Measurements from ENCODE around the gene TUBB4B. TPM values are rescaled to one million over a fixed set of nuclear protein-coding genes. Genes with fewer than 3 reads are reported as not detected.

The TUBB4B gene
- total RNA-seq, 1 donor from 2014 or later = 357 TPM

GRCh38 chr9:137230705-137231371, 10.2 kb upstream of the TUBB4B start, which contains the start of gene SLC34A3:
TSS of gene SLC34A3 (plus strand) at chr9:137230901. CDS start at chr9:137231703, 802 bp downstream.
- no peak for DNase-seq (ENCODE audit: low spot score)
- no peaks in the 10 kb centered on the region for H3K9me3 Mint-ChIP-seq
- no peak within 1 kb of the TSS for H3K27ac Mint-ChIP-seq
- intact Hi-C loops (cut with micrococcal nuclease) = no loop called here
- H3K27me3 Mint-ChIP-seq (ENCODE audit: low read depth) = peaks cover 3% of the 10 kb centered on the region
- peaks cover 2% of the 10 kb centered on the region for H3K4me1 Mint-ChIP-seq (ENCODE audit: low read depth)
- H3K36me3 Mint-ChIP-seq (ENCODE audit: low read depth) = no peaks in the 10 kb centered on the region
- H3K4me3 Mint-ChIP-seq (ENCODE audit: low read depth) = no peak within 1 kb of the TSS

DNA sequence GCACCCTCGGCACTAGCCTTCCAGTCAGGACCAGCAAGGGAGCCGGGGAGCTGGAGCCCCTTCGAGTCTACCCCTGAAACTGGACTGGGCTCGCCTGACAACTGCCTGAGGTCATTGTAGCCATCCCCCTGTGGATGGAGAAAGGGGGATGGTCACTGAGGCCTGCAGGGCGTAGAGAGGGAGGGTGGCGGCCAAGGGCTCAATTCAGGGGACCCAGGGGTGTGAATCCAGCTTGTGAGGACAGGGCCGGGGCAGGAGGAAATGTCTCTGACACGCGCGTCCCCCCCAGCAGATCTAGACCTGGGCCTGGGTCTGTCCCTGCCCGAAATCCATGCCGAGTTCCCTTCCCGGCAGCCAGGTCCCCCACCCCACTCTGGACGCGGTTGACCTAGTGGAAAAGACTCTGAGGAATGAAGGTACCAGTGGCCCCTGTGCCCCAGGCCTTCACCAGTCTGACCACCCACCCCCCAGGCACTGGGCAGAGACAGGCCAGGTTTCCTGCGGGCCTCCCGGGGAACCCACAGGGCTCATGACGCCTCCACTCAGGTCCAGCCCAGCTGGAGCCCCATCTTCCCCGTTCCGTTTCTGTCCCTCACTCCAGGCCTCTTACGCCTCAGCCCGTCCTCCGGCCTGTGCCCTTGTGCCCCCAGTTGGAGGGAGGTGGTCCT, 9.6 kb upstream of the TUBB4B start:
- Mint-ChIP-seq H3K36me3 (ENCODE audit: low read depth) (no peaks in the 10 kb centered on the region), H3K9me3 (no peaks in the 10 kb centered on the region), H3K27ac (no peak overlapping the region), H3K27me3 (ENCODE audit: low read depth) (peaks cover 3% of the 10 kb centered on the region), H3K4me1 (ENCODE audit: low read depth) (peaks cover 2% of the 10 kb centered on the region), H3K4me3 (ENCODE audit: low read depth) (no peak overlapping the region)
- intact Hi-C loops (cut with micrococcal nuclease) = no loop called here
- DNase-seq (ENCODE audit: low spot score) = no peak

- peaks cover 2% of the 10 kb centered on the region for H3K4me1 Mint-ChIP-seq (ENCODE audit: low read depth)
- no peaks in the 10 kb centered on the region for H3K9me3 Mint-ChIP-seq
- DNase-seq (ENCODE audit: low spot score) = no peak
- intact Hi-C loops (cut with micrococcal nuclease) = no loop called here
- H3K36me3 Mint-ChIP-seq (ENCODE audit: low read depth) = no peaks in the 10 kb centered on the region
- no peak overlapping the region for H3K4me3 Mint-ChIP-seq (ENCODE audit: low read depth)
- H3K27ac Mint-ChIP-seq = no peak overlapping the region
- peaks cover 3% of the 10 kb centered on the region for H3K27me3 Mint-ChIP-seq (ENCODE audit: low read depth)
These were observed 9.0 kb upstream of the TUBB4B start for GRCh38 chr9:137232101-137232500.

GRCh38 chr9:137232510-137232909, 8.6 kb upstream of the TUBB4B start:
- no peak for DNase-seq (ENCODE audit: low spot score)
- Mint-ChIP-seq H3K36me3 (ENCODE audit: low read depth) (no peaks in the 10 kb centered on the region), H3K9me3 (no peaks in the 10 kb centered on the region), H3K4me1 (ENCODE audit: low read depth) (peaks cover 2% of the 10 kb centered on the region), H3K27ac (no peak overlapping the region), H3K27me3 (ENCODE audit: low read depth) (peaks cover 3% of the 10 kb centered on the region), H3K4me3 (ENCODE audit: low read depth) (no peak overlapping the region)
- intact Hi-C loops (cut with micrococcal nuclease) = no loop called here

- no peaks in the 10 kb centered on the region for H3K36me3 Mint-ChIP-seq (ENCODE audit: low read depth)
- intact Hi-C loops (cut with micrococcal nuclease) = no loop called here
- no peak overlapping the region for H3K4me3 Mint-ChIP-seq (ENCODE audit: low read depth)
- H3K27ac Mint-ChIP-seq = no peak overlapping the region
- H3K4me1 Mint-ChIP-seq (ENCODE audit: low read depth) = no peaks in the 10 kb centered on the region
- no peak for DNase-seq (ENCODE audit: low spot score)
- no peaks in the 10 kb centered on the region for H3K9me3 Mint-ChIP-seq
- peaks cover 3% of the 10 kb centered on the region for H3K27me3 Mint-ChIP-seq (ENCODE audit: low read depth)
These were observed 7.7 kb upstream of the TUBB4B start for GRCh38 chr9:137233143-137233980.

DNA sequence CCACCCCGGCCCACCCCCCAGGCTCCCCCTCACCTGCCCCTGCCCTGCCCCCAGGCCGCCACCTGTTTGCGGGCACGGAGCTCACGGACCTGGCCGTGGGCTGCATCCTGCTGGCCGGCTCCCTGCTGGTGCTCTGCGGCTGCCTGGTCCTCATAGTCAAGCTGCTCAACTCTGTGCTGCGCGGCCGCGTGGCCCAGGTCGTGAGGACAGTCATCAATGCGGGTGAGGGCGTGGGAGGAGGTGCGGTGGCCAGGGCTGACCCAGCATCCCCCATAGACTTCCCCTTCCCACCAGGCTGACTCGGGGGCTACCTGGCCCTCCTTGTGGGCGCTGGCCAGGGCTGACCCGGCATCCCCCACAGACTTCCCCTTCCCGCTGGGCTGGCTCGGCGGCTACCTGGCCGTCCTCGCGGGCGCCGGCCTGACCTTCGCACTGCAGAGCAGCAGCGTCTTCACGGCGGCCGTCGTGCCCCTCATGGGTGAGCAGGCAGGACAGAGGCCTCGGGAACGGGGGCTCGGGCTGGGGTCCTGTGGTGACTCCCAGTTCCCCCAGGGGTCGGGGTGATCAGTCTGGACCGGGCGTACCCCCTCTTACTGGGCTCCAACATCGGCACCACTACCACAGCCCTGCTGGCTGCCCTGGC, 6.9 kb upstream of the TUBB4B start:
- H3K4me3 Mint-ChIP-seq (ENCODE audit: low read depth) = no peak overlapping the region
- no peaks in the 10 kb centered on the region for H3K36me3 Mint-ChIP-seq (ENCODE audit: low read depth)
- H3K4me1 Mint-ChIP-seq (ENCODE audit: low read depth) = peaks cover 4% of the 10 kb centered on the region
- no peak overlapping the region for H3K27ac Mint-ChIP-seq
- DNase-seq (ENCODE audit: low spot score) = no peak
- no peaks in the 10 kb centered on the region for H3K9me3 Mint-ChIP-seq
- intact Hi-C loops (cut with micrococcal nuclease) = no loop called here
- H3K27me3 Mint-ChIP-seq (ENCODE audit: low read depth) = peaks cover 3% of the 10 kb centered on the region

DNA sequence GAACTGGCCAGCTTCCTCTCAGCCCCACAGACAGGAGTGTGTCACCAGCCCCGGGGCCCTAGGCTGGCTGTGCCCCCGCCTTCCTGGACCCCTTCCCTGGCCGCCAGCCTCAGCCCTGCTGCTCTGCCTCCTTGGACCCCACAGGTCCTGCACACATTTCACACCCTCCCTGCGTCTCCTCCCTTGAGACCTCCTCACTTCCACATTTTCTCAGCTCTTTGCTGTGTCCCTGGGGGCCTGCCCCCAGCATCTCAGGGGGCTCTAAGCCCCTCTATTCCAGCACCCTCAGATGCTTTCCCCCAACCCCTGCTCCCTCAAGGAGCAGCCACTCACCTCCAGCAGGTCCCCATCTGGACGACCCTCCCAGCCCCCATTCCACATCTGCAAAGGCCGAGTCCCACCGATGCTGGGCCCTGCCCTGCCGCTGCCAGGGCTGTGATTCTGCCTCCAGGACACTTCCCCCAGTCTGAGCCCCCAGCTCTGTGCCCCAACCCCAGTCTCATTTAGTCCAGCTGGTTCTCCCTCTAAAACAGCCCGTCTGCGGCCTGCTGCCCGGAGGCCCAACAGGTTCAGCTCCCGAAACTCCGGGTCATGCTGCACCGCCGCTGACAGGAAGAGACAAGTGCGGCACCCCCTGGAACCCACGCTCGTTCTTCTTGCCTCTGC, 6.2 kb upstream of the TUBB4B start:
- no peak overlapping the region for H3K4me3 Mint-ChIP-seq (ENCODE audit: low read depth)
- DNase-seq (ENCODE audit: low spot score) = no peak
- intact Hi-C loops (cut with micrococcal nuclease) = loop anchor here (5.0 kb wide), 3 partner anchors 48 to 188 kb away; partner anchors contain the start of genes ANAPC2, MAN1B1, NPDC1 and SSNA1
- no peaks in the 10 kb centered on the region for H3K36me3 Mint-ChIP-seq (ENCODE audit: low read depth)
- peaks cover 4% of the 10 kb centered on the region for H3K4me1 Mint-ChIP-seq (ENCODE audit: low read depth)
- H3K27ac Mint-ChIP-seq = no peak overlapping the region
- H3K27me3 Mint-ChIP-seq (ENCODE audit: low read depth) = peaks cover 3% of the 10 kb centered on the region
- no peaks in the 10 kb centered on the region for H3K9me3 Mint-ChIP-seq

DNA sequence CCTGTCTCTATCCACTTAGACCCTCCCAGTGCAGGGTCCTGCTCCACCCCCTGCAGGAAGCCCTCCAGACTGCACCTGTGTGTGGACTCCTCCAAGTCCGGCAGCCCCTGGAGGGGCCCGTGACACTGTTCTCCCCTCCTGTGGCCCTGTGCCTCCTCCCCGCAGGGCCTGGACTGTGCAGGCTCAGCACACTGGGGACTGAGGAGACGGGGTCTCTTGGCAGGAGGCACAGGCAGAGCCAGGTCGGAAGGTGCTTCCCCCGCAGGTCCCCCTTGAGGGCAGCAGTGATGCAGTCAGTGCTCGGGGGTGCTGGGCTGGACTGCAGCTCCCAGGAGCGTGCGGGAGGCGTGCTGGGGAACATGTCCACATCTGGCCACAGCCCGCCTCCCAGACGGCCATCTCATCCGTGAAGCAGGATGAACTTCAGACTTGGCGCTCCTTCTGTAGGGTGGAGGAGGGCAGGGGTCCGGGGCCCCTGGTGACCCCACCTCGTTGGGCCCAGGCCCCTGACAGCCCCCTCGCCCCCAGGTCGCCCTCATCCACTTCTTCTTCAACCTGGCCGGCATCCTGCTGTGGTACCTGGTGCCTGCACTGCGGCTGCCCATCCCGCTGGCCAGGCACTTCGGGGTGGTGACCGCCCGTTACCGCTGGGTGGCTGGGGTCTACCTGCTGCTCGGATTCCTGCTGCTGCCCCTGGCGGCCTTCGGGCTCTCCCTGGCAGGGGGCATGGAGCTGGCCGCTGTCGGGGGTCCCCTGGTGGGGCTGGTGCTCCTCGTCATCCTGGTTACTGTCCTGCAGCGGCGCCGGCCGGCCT, 5.5 kb upstream of the TUBB4B start:
- intact Hi-C loops (cut with micrococcal nuclease) = loop anchor here (5.0 kb wide), 3 partner anchors 48 to 188 kb away; partner anchors contain the start of genes ANAPC2, MAN1B1, NPDC1 and SSNA1
- Mint-ChIP-seq H3K4me3 (ENCODE audit: low read depth) (no peak overlapping the region), H3K27ac (no peak overlapping the region), H3K4me1 (ENCODE audit: low read depth) (peaks cover 4% of the 10 kb centered on the region), H3K9me3 (no peaks in the 10 kb centered on the region), H3K27me3 (ENCODE audit: low read depth) (peaks cover 3% of the 10 kb centered on the region), H3K36me3 (ENCODE audit: low read depth) (no peaks in the 10 kb centered on the region)
- DNase-seq (ENCODE audit: low spot score) = no peak

DNA sequence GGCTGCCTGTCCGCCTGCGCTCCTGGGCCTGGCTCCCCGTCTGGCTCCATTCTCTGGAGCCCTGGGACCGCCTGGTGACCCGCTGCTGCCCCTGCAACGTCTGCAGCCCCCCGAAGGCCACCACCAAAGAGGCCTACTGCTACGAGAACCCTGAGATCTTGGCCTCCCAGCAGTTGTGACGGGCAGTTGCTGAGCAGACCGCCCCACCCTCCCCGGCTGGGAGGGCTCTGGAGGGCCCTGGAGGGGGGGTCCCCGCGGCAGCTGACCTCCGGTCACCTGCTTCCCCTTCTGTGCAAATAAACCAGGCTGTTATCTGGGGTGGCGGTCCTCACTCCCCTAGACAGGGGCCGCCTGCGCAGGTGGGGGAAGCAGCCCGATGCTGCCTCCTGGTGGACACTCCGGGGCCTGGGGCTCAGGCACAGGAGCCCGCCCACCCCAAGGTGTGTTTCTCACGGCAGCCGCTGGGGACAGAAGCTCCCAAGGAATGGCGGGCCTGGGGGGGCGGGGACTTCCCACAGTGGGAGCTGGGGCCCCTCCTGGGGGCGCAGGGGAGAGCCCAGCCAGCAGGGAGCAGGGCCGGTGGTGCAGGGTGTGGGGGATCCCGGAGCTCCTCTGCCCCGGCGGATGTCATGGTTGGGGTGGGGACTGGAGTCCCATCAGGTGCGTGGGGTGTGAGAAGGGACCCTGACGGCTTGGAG, 4.7 kb upstream of the TUBB4B start:
- Mint-ChIP-seq H3K9me3 (no peaks in the 10 kb centered on the region), H3K27me3 (ENCODE audit: low read depth) (peaks cover 3% of the 10 kb centered on the region), H3K27ac (no peak overlapping the region), H3K4me1 (ENCODE audit: low read depth) (peaks cover 4% of the 10 kb centered on the region), H3K36me3 (ENCODE audit: low read depth) (peaks cover 5% of the 10 kb centered on the region), H3K4me3 (ENCODE audit: low read depth) (no peak overlapping the region)
- intact Hi-C loops (cut with micrococcal nuclease) = loop anchor here (5.0 kb wide), 3 partner anchors 49 to 189 kb away; partner anchors contain the start of genes ANAPC2, MAN1B1, NPDC1 and SSNA1
- DNase-seq (ENCODE audit: low spot score) = peak; percentile 83

DNA sequence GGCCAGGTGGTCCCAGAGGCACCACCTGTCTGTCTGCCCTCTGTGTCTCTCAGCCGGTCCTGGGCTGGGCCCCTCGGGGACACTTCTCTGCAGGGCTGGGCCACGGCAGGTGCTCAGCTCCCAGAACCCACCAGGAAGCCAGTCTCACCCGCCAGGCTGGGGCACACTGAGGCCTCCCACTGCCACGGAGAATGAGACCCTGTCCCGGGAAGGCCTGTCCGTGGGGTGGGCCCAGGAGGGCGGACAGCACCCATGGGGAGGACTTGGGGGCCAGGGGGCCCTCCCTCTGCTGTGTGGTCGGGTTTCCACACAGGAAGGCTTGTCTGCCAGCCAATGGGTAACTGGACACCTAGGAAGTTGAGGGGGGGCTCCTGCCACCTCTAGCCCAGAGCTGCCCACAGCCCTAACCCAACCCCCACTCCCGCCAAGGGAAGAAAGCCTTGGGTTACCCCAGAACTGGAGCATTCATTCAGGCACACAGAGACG, 4.1 kb upstream of the TUBB4B start:
- Mint-ChIP-seq H3K9me3 (no peaks in the 10 kb centered on the region), H3K27me3 (ENCODE audit: low read depth) (peaks cover 3% of the 10 kb centered on the region), H3K4me1 (ENCODE audit: low read depth) (peaks cover 4% of the 10 kb centered on the region), H3K27ac (no peak overlapping the region), H3K4me3 (ENCODE audit: low read depth) (no peak overlapping the region), H3K36me3 (ENCODE audit: low read depth) (peaks cover 6% of the 10 kb centered on the region)
- intact Hi-C loops (cut with micrococcal nuclease) = loop anchor here (5.0 kb wide), 3 partner anchors 50 to 190 kb away; partner anchors contain the start of genes ANAPC2, MAN1B1, NPDC1 and SSNA1
- no peak for DNase-seq (ENCODE audit: low spot score)

All from activated T-helper 2 cell treated with anti-CD3 and anti-CD28 coated beads, Interferon-gamma antibody, Interleukin-2, Interleukin-4, amounts not matched to agents 10 μg/mL and 5 μg/mL and 100 μg/mL, durations not matched to agents 14 hours and 24 hours and 36 hours (primary cell).